H9 (cell line): ENCODE data around the gene TMC8. TPM values are rescaled to one million over a fixed set of nuclear protein-coding genes. Genes with fewer than 3 reads are reported as not detected.

Experiments used
- DNase-seq: peaks from one replicate; pipeline ENCODE4 v3.0.0-alpha.2; 2017
- H2AFZ ChIP-seq: one replicate; pipeline ENCODE4 v1.6.1; 2013; ENCODE audit warnings: mild to moderate bottlenecking, low read length, control low read depth, moderate library complexity
- H2AK5ac ChIP-seq: 2 replicates; pipeline ENCODE4 v1.6.1; 2013; ENCODE audit warnings: low read length, control low read depth, mixed read lengths; ENCODE audit not compliant: insufficient read length
- H2BK120ac ChIP-seq: one replicate; pipeline ENCODE4 v1.6.1; 2013; ENCODE audit warnings: low read depth, mild to moderate bottlenecking, low read length, control low read depth, inconsistent platforms; ENCODE audit not compliant: poor library complexity, severe bottlenecking
- H2BK12ac ChIP-seq: 2 replicates; pipeline ENCODE4 v1.6.1; 2013; ENCODE audit warnings: low read length, control low read depth, mixed read lengths, low read depth; ENCODE audit not compliant: insufficient read length
- H2BK15ac ChIP-seq: 2 replicates; pipeline ENCODE4 v1.6.1; 2013; ENCODE audit warnings: low read depth, low read length, control low read depth
- H2BK20ac ChIP-seq: one replicate; pipeline ENCODE4 v1.6.1; 2013; ENCODE audit warnings: low read depth, mild to moderate bottlenecking, low read length, control low read depth, inconsistent platforms; ENCODE audit not compliant: poor library complexity, severe bottlenecking
- H2BK5ac ChIP-seq: 2 replicates; pipeline ENCODE4 v1.6.1; 2013; ENCODE audit warnings: low read length, control low read depth, mixed read lengths; ENCODE audit not compliant: insufficient read length
- H3K14ac ChIP-seq: 2 replicates; pipeline ENCODE4 v1.6.1; 2013; ENCODE audit warnings: low read length, control low read depth; ENCODE audit not compliant: insufficient read depth
- H3K18ac ChIP-seq: 2 replicates; pipeline ENCODE4 v1.6.1; 2013; ENCODE audit warnings: low read depth, mild to moderate bottlenecking, mixed read lengths, low read length, control low read depth; ENCODE audit not compliant: insufficient read length
- H3K23ac ChIP-seq: 2 replicates; pipeline ENCODE4 v1.6.1; 2013; ENCODE audit warnings: low read length, control low read depth, mixed read lengths, low read depth; ENCODE audit not compliant: insufficient read length
- H3K23me2 ChIP-seq: 2 replicates; pipeline ENCODE4 v1.6.1; 2013; ENCODE audit warnings: low read depth, mild to moderate bottlenecking, mixed read lengths, low read length, control low read depth; ENCODE audit not compliant: insufficient read length, poor library complexity, severe bottlenecking
- H3K27ac ChIP-seq: 2 replicates; pipeline ENCODE4 v1.5.1; 2013; ENCODE audit warnings: low read length, control low read depth, mixed read lengths, low read depth; ENCODE audit not compliant: insufficient read length
- H3K27me3 ChIP-seq: 2 replicates; pipeline ENCODE4 v1.6.1; 2013; ENCODE audit warnings: low read length, control low read depth, inconsistent platforms; ENCODE audit not compliant: insufficient read depth
- H3K4ac ChIP-seq: 2 replicates; pipeline ENCODE4 v1.6.1; 2013; ENCODE audit warnings: low read depth, mild to moderate bottlenecking, control low read depth, inconsistent platforms, low read length, moderate library complexity
- H3K4me1 ChIP-seq: 2 replicates; pipeline ENCODE4 v1.6.1; 2013; ENCODE audit warnings: low read length, control low read depth, inconsistent platforms; ENCODE audit not compliant: insufficient read depth
- H3K4me2 ChIP-seq: 2 replicates; pipeline ENCODE4 v1.6.1; 2013; ENCODE audit warnings: low read length, control low read depth, mixed read lengths; ENCODE audit not compliant: insufficient read length, insufficient read depth
- H3K56ac ChIP-seq: 2 replicates; pipeline ENCODE4 v1.6.1; 2013; ENCODE audit warnings: low read depth, mild to moderate bottlenecking, mixed read lengths, low read length, control low read depth; ENCODE audit not compliant: insufficient read length
- H3K79me1 ChIP-seq: 2 replicates; pipeline ENCODE4 v1.6.1; 2013; ENCODE audit warnings: low read depth, mild to moderate bottlenecking, moderate library complexity, low read length, control low read depth, inconsistent platforms; ENCODE audit not compliant: insufficient read depth, poor library complexity, severe bottlenecking
- H3K79me2 ChIP-seq: 2 replicates; pipeline ENCODE4 v1.6.1; 2013; ENCODE audit warnings: low read length, control low read depth, inconsistent platforms; ENCODE audit not compliant: insufficient read depth
- H3K9ac ChIP-seq: 2 replicates; pipeline ENCODE4 v1.6.1; 2013; ENCODE audit warnings: low read length, control low read depth, mixed read lengths; ENCODE audit not compliant: insufficient read length; ENCODE audit errors: extremely low read depth
- H3K9me3 ChIP-seq: one replicate; pipeline ENCODE4 v1.6.1; 2013; ENCODE audit warnings: low read depth, low read length, inconsistent platforms; ENCODE audit not compliant: control insufficient read depth
- H3T11ph ChIP-seq: one replicate; pipeline ENCODE4 v1.6.1; 2013; ENCODE audit warnings: mild to moderate bottlenecking, low read length, control low read depth, inconsistent platforms
- H4K20me1 ChIP-seq: one replicate; pipeline ENCODE4 v1.6.1; 2013; ENCODE audit not compliant: control insufficient read depth, insufficient read length, insufficient read depth
- H4K5ac ChIP-seq: 2 replicates; pipeline ENCODE4 v1.6.1; 2013; ENCODE audit warnings: low read depth, mild to moderate bottlenecking, mixed read lengths, low read length, control low read depth; ENCODE audit not compliant: insufficient read length
- H4K8ac ChIP-seq: replicated peaks from 2 replicates; pipeline ENCODE4 v1.6.1; 2013; ENCODE audit warnings: low read length, control low read depth, mixed read lengths, low read depth; ENCODE audit not compliant: insufficient read length
- H4K91ac ChIP-seq: 2 replicates; pipeline ENCODE4 v1.6.1; 2013; ENCODE audit warnings: low read depth, mild to moderate bottlenecking, moderate library complexity, mixed read lengths, low read length, control low read depth; ENCODE audit not compliant: insufficient read length
- H3K27ac Mint-ChIP-seq, 3 experiments: 2 replicates in 2 of 3; 3 replicates in 1 of 3; pipeline ENCODE4 v1.8.0; 2020 to 2021; ENCODE audit warnings: mixed read lengths in 3 of 3, mild to moderate bottlenecking in 1 of 3, moderate library complexity in 1 of 3
- H3K27me3 Mint-ChIP-seq: 2 replicates; pipeline ENCODE4 v1.8.0; 2021; ENCODE audit warnings: low read depth, mild to moderate bottlenecking, moderate library complexity, mixed read lengths
- H3K36me3 Mint-ChIP-seq, 3 experiments: 2 replicates in 2 of 3; 3 replicates in 1 of 3; pipeline ENCODE4 v1.8.0; 2020 to 2021; ENCODE audit warnings: low read depth in 3 of 3, mixed read lengths in 3 of 3; ENCODE audit not compliant: insufficient read depth in 1 of 3
- H3K4me1 Mint-ChIP-seq, 2 experiments: 2 replicates each; pipeline ENCODE4 v1.8.0; 2020; ENCODE audit warnings: mixed read lengths in 2 of 2
- H3K4me3 Mint-ChIP-seq, 2 experiments: 2 replicates in 1 of 2; 3 replicates in 1 of 2; pipeline ENCODE4 v1.8.0; 2020 to 2021; ENCODE audit warnings: mild to moderate bottlenecking in 2 of 2, mixed read lengths in 2 of 2, moderate library complexity in 1 of 2
- H3K9me3 Mint-ChIP-seq, 2 experiments: 2 replicates in 1 of 2; 3 replicates in 1 of 2; pipeline ENCODE4 v1.8.0; 2020; ENCODE audit warnings: mild to moderate bottlenecking in 2 of 2, mixed read lengths in 2 of 2, moderate library complexity in 1 of 2
- CTCF ChIP-seq: fragments of 200-600 bp; sonication (generic); conservative IDR thresholded peaks from 3 replicates; pipeline ENCODE4 v1.8.0; 2021; ENCODE audit warnings: antibody characterized with exemption, mild to moderate bottlenecking
- WGBS: extraction: QIAGEN DNeasy Blood & Tissue Kit; methylation state at CpG from one replicate; pipeline ENCODE4 v1.1.7; 2013; ENCODE audit warnings: missing lambda C conversion rate, low lambda C conversion rate, mixed read lengths; ENCODE audit not compliant: insufficient read length; ENCODE audit errors: extremely low coverage; 5-methylcytosine and 5-hydroxymethylcytosine counted together
- total RNA-seq: library from RNA; stranded (reverse); gene quantifications from 2 replicates; pipeline ENCODE4 v1.2.1, GENCODE V29; 2021

TMC8 gene
- total RNA-seq, 1 experiment from 2014 or later = 1.0 TPM

GRCh38 chr17:78134899-78135385, 4.4 kb downstream of the TMC8 start:
- no peak overlapping the region; a peak in 1 of 5 replicates for H3K4me3 Mint-ChIP-seq
- no CpG with 5 or more reads among the region's 9 CpGs for WGBS

More at GRCh38 chr17:78134899-78135385, 4.4 kb downstream of the TMC8 start:
- Histone ChIP-seq H2AFZ (no peak overlapping the region), H3K79me2 (no peaks in the 10 kb centered on the region), H4K20me1 (no peaks in the 10 kb centered on the region), H3K56ac (no peak overlapping the region), H3K4me1 (peaks cover 6% of the 10 kb centered on the region; the same call in 1 of the 2 replicates), H4K8ac (no peak overlapping the region), H3K23ac (no peak overlapping the region), H2BK120ac (no peak overlapping the region), H2AK5ac (no peak overlapping the region), H4K5ac (no peak overlapping the region), H2BK12ac (no peak overlapping the region), H3K27me3 (no peaks in the 10 kb centered on the region; the same call in 1 of the 2 replicates), H3K18ac (no peak overlapping the region), H3K23me2 (no peaks in the 10 kb centered on the region), H3K14ac (no peak overlapping the region), H3K79me1 (no peaks in the 10 kb centered on the region), H3K9ac (no peak overlapping the region), H2BK15ac (no peak overlapping the region), H3K9me3 (no peaks in the 10 kb centered on the region), H4K91ac (no peak overlapping the region), H3K27ac (no peak overlapping the region), H3T11ph (no peak overlapping the region), H2BK20ac (no peak overlapping the region), H2BK5ac (no peak overlapping the region), H3K4ac (no peak overlapping the region), H3K4me2 (no peak overlapping the region)
- Mint-ChIP-seq H3K36me3 (no peaks in the 10 kb centered on the region), H3K27me3 (peaks cover 23% of the 10 kb centered on the region), H3K9me3 (no peaks in the 10 kb centered on the region; a peak in 1 of 5 replicates), H3K27ac (no peak overlapping the region), H3K4me1 (peaks cover 17 to 26% of the 10 kb centered on the region in 2 experiments)
- DNase-seq = no peak
- TF ChIP-seq CTCF = no peak
